A673 (cell line): ENCODE data around the gene NAP1L5.

ENCODE experiments used
- CTCF ChIP-seq: fragments of 300-800, 200-600 bp; sonication (generic); conservative IDR thresholded peaks from 2 replicates; pipeline ENCODE4 v1.5.1; 2017; ENCODE audit warnings: low read depth, mild to moderate bottlenecking, antibody characterized with exemption, low read length, moderate library complexity, mixed read lengths
- EZH2 ChIP-seq: fragments of 200-600 bp; sonication (generic); IDR thresholded peaks from 2 replicates; pipeline ENCODE4 v1.6.1; 2017; ENCODE audit warnings: borderline replicate concordance, low read depth, mild to moderate bottlenecking, mixed read lengths, antibody characterized with exemption, low read length; ENCODE audit not compliant: poor library complexity, severe bottlenecking

GRCh38 chr4:88736264-88736663 is 38.6 kb upstream of the NAP1L5 start:
- TF ChIP-seq CTCF, result no peak
- no peak for TF ChIP-seq EZH2
